Endothelial cell of umbilical vein (primary cell): Measurements from ENCODE around the gene C3orf20. TPM values are rescaled to one million over a fixed set of nuclear protein-coding genes. Genes with fewer than 3 reads are reported as not detected.

ENCODE experiments used
- BruUV-seq: library from RNA; stranded (reverse); fragments of 400-500 nt; replicated peaks from 2 replicates; lab custom pipeline; 2021; lab: Mats Ljungman, UMichigan
- CTCF ChIA-PET: fragments of 300-600, 350-600 bp; sonication (Branson Sonifier 250); formaldehyde crosslinking; loops from one replicate; lab custom pipeline; 2021; ENCODE audit warnings: antibody characterized with exemption, inconsistent platforms; lab: Charles Lee
- POLR2A ChIA-PET: fragments of 300-600, 350-600 bp; sonication (Branson Sonifier 250); formaldehyde crosslinking; loops from one replicate; lab custom pipeline; 2021; ENCODE audit warnings: antibody characterized with exemption, inconsistent platforms; lab: Charles Lee
- DNase-seq: peaks from one replicate; pipeline ENCODE4 v3.0.0-alpha.2; 2011; ENCODE audit warnings: low read depth, low spot score
- FAIRE-seq: peaks from 2 replicates; lab custom pipeline; 2011; peaks lifted over from hg19 to GRCh38; lab: Jason Lieb, UNC
- H2AFZ ChIP-seq: 2 replicates; pipeline ENCODE4 v1.6.0; 2012; ENCODE audit warnings: low read depth, low read length, control low read depth, inconsistent platforms
- H3K27ac ChIP-seq: 2 replicates; pipeline ENCODE4 v1.5.1; 2011; ENCODE audit warnings: low read depth, mild to moderate bottlenecking, control low read depth, low read length, moderate library complexity; ENCODE audit not compliant: insufficient read depth
- H3K27me3 ChIP-seq, 2 experiments: 2 replicates each; pipeline versions ENCODE4 v1.6.0 to v1.6.1; 2011; ENCODE audit warnings: low read length in 2 of 2, mixed read lengths in 1 of 2; ENCODE audit not compliant: control insufficient read depth in 2 of 2, insufficient read depth in 2 of 2
- H3K36me3 ChIP-seq, 2 experiments: 2 replicates in 1 of 2; 3 replicates in 1 of 2; pipeline ENCODE4 v1.5.1; 2011; ENCODE audit warnings: low read length in 2 of 2, mild to moderate bottlenecking in 1 of 2, moderate library complexity in 1 of 2; ENCODE audit not compliant: control insufficient read depth in 2 of 2, insufficient read depth in 2 of 2; ENCODE audit errors: extremely low read depth in 1 of 2
- H3K4me1 ChIP-seq: 3 replicates; pipeline ENCODE4 v1.5.1; 2011; ENCODE audit warnings: mild to moderate bottlenecking, low read length; ENCODE audit not compliant: control insufficient read depth, insufficient read depth; ENCODE audit errors: extremely low read depth
- H3K4me2 ChIP-seq: 2 replicates; pipeline ENCODE4 v1.6.1; 2011; ENCODE audit warnings: low read length, control low read depth, mixed read lengths; ENCODE audit not compliant: insufficient read depth
- H3K4me3 ChIP-seq, 3 experiments: fragments of 200-600 bp in 1 of 3; sonication (generic), shearing (Covaris generic) in 1 of 3; replicated peaks in 1 of 3; 2 replicates each; pipeline ENCODE4 v1.5.1; 2011 to 2016; ENCODE audit warnings: control low read depth in 3 of 3, low read length in 3 of 3, mild to moderate bottlenecking in 2 of 3, inconsistent platforms in 1 of 3, low read depth in 1 of 3, moderate library complexity in 1 of 3; ENCODE audit not compliant: insufficient read depth in 1 of 3
- H3K79me2 ChIP-seq: 2 replicates; pipeline ENCODE4 v1.6.0; 2012; ENCODE audit warnings: low read length, inconsistent platforms; ENCODE audit not compliant: control insufficient read depth, insufficient read depth
- H3K9ac ChIP-seq: replicated peaks from 2 replicates; pipeline ENCODE3; 2011; ENCODE audit warnings: low read length, control low read depth; ENCODE audit not compliant: insufficient read depth; ENCODE audit errors: extremely low read depth
- H3K9me1 ChIP-seq: replicated peaks from 3 replicates; pipeline ENCODE4 v1.6.0; 2011; ENCODE audit warnings: mild to moderate bottlenecking, low read length; ENCODE audit not compliant: control insufficient read depth, insufficient read depth; ENCODE audit errors: extremely low read depth
- H3K9me3 ChIP-seq: replicated peaks from 2 replicates; pipeline ENCODE4 v1.5.1; 2012; ENCODE audit warnings: low read length, inconsistent platforms; ENCODE audit not compliant: control insufficient read depth, insufficient read depth
- H4K20me1 ChIP-seq: replicated peaks from 2 replicates; pipeline ENCODE3; 2011; ENCODE audit warnings: mild to moderate bottlenecking, low read length; ENCODE audit not compliant: control insufficient read depth, insufficient read depth; ENCODE audit errors: extremely low read depth
- CTCF ChIP-seq, 2 donors: IDR thresholded peaks; 1 replicate in 1 of 2; 2 replicates in 1 of 2; pipeline ENCODE4 v1.5.1; 2011; ENCODE audit warnings: low read length in 2 of 2, mild to moderate bottlenecking in 2 of 2, moderate library complexity in 2 of 2, control low read depth in 1 of 2, inconsistent platforms in 1 of 2, low read depth in 1 of 2; ENCODE audit not compliant: insufficient read depth in 1 of 2; ENCODE audit errors: extremely low read depth in 1 of 2
- EZH2 ChIP-seq: IDR thresholded peaks from 2 replicates; pipeline ENCODE4 v1.6.1; 2012; ENCODE audit warnings: borderline replicate concordance, low read depth, mild to moderate bottlenecking, moderate library complexity, low read length, inconsistent platforms; ENCODE audit not compliant: severe bottlenecking
- FOS ChIP-seq: IDR thresholded peaks from 2 replicates; pipeline ENCODE4 v1.6.1; 2011; ENCODE audit warnings: mild to moderate bottlenecking, low read length, moderate library complexity, borderline replicate concordance; ENCODE audit not compliant: insufficient read depth
- GATA2 ChIP-seq: IDR thresholded peaks from 2 replicates; pipeline ENCODE4 v1.7.0; 2011; ENCODE audit warnings: low read depth, mild to moderate bottlenecking, moderate library complexity, mixed read lengths, low read length; ENCODE audit not compliant: insufficient read length, insufficient read depth
- JUN ChIP-seq: IDR thresholded peaks from 2 replicates; pipeline ENCODE4 v1.6.1; 2011; ENCODE audit warnings: borderline replicate concordance, low read depth; ENCODE audit not compliant: insufficient read length, insufficient read depth
- MYC ChIP-seq: IDR thresholded peaks from one replicate; pipeline ENCODE4 v1.6.1; 2011; ENCODE audit warnings: mild to moderate bottlenecking, low read depth, low read length
- POLR2A ChIP-seq: IDR thresholded peaks from 2 replicates; pipeline ENCODE4 v1.6.1; 2012; ENCODE audit warnings: low read depth, mild to moderate bottlenecking, control low read depth, low read length
- POLR2AphosphoS5 ChIP-seq: IDR thresholded peaks from 2 replicates; pipeline ENCODE4 v1.6.1; 2012; ENCODE audit warnings: low read depth, mild to moderate bottlenecking, control low read depth, low read length, moderate library complexity; ENCODE audit not compliant: insufficient read depth
- dilution Hi-C: fragments of 300-500 bp; cut with MboI; formaldehyde crosslinking; loops from one replicate; pipeline ENCODE4 v1.15.0; 2019; ENCODE audit warnings: low sequenced_read_pairs; ENCODE audit not compliant: extremely low pct_ligation_motif_present
- intact Hi-C: fragments of 100-400 bp; cut with micrococcal nuclease; formaldehyde crosslinking; loops from one replicate; pipeline ENCODE4 v1.10.0; 2022
- polyA plus RNA-seq, 4 experiments: library from polyadenylated mRNA; depleted of rRNA in 3 of 4; stranded (reverse) in 3 of 4; unstranded in 1 of 4; fragments of >200 nt; gene quantifications; 2 replicates each; pipeline versions ENCODE4 v1.2.1 to v1.2.3, GENCODE V29; 2011 to 2012; ENCODE audit warnings: missing spikeins in 1 of 4
- total RNA-seq: library from RNA; stranded (reverse); gene quantifications from 2 replicates; pipeline ENCODE4 v1.2.3, GENCODE V29; 2021
- TF ChIP-seq, protein P1 (sequence below): IDR thresholded peaks from 2 replicates; pipeline ENCODE4 v1.6.1; 2011; ENCODE audit not compliant: insufficient read depth, insufficient read length

Gene C3orf20
- total and polyA plus RNA-seq, 2 donors (not counting 3 experiments of a cell fraction or from before 2014, with no cell fraction given) = not detected

DNA sequence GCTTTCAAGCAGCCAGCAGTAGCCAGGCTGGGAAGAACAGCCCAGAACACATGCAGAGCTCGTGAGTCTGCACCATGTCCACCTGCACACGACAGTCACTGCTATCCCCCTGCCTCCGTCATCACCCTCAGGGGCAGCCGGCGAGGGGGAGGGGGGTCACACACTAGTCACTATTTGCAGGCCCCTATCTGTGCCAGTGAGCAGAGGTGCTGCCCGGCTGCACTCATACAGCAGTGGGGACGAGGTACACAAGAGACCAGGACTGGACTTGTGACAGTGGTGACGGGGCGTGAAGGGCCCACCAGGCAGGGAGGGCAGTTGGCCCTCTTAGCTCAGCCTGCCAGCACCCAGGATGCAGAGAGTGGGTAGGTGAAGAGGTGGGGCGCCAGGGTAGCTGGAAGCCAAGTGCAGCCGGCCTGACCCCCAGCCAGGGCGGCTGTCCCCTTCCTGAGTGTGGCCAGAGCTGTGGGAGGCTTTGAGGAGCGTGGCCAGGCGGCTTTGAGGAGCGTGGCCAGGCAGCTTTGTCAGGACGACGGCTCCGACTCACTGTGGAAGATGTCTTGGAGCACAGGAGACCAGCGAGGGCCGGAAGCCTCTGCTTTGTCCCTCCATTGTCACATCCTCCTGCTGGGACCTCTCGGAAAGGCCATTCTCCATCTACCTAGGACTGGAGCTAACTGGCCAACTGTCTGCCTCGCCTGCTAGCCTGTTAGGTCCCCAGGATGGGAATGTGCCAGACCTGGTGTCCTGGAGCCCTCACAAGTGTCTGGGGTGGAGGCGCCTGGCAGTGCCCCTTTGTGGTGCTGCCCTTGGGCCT, 91.7 kb downstream of the C3orf20 start:
- Histone ChIP-seq H3K79me2 (no peaks in the 10 kb centered on the region), H3K36me3 (no peaks in the 10 kb centered on the region), H3K4me1 (no peaks in the 10 kb centered on the region), H3K27ac (no peak overlapping the region), H3K9me1 (no peaks in the 10 kb centered on the region), H3K27me3 (no peaks in the 10 kb centered on the region), H3K4me3 (no peak overlapping the region), H3K4me2 (no peak overlapping the region), H3K9me3 (no peaks in the 10 kb centered on the region), H3K9ac (no peak overlapping the region), H2AFZ (no peak overlapping the region), H4K20me1 (no peaks in the 10 kb centered on the region)
- POLR2A ChIA-PET = no interaction called here
- TF ChIP-seq EZH2 = no peak
- TF ChIP-seq FOS = no peak
- no peak for TF ChIP-seq CTCF (IDR thresholded peaks at IDR 0.05; ENCODE audit: extremely low read depth in 1 of 2, insufficient read depth in 1 of 2, low read depth in 1 of 2, low read length in 2 of 2)
- TF ChIP-seq, protein P1, sequence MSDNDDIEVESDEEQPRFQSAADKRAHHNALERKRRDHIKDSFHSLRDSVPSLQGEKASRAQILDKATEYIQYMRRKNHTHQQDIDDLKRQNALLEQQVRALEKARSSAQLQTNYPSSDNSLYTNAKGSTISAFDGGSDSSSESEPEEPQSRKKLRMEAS = no peak
- no peak for TF ChIP-seq GATA2
- no peak for TF ChIP-seq POLR2AphosphoS5
- no peak for TF ChIP-seq JUN
- TF ChIP-seq POLR2A = no peak
- no peak for TF ChIP-seq MYC
- CTCF ChIA-PET = interaction anchor here (1.2 kb wide), 1 partner anchor 17 kb away, joined by 3 read pairs; no protein-coding TSS in a partner anchor
- no peak for DNase-seq
- intact Hi-C loops = no loop called here
- BruUV-seq = no TSS peak
- dilution Hi-C loops = no loop called here
- FAIRE-seq = no peak
